ENCODE results near the gene PRAF2.

The PRAF2 gene, protein sequence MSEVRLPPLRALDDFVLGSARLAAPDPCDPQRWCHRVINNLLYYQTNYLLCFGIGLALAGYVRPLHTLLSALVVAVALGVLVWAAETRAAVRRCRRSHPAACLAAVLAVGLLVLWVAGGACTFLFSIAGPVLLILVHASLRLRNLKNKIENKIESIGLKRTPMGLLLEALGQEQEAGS

DNA sequence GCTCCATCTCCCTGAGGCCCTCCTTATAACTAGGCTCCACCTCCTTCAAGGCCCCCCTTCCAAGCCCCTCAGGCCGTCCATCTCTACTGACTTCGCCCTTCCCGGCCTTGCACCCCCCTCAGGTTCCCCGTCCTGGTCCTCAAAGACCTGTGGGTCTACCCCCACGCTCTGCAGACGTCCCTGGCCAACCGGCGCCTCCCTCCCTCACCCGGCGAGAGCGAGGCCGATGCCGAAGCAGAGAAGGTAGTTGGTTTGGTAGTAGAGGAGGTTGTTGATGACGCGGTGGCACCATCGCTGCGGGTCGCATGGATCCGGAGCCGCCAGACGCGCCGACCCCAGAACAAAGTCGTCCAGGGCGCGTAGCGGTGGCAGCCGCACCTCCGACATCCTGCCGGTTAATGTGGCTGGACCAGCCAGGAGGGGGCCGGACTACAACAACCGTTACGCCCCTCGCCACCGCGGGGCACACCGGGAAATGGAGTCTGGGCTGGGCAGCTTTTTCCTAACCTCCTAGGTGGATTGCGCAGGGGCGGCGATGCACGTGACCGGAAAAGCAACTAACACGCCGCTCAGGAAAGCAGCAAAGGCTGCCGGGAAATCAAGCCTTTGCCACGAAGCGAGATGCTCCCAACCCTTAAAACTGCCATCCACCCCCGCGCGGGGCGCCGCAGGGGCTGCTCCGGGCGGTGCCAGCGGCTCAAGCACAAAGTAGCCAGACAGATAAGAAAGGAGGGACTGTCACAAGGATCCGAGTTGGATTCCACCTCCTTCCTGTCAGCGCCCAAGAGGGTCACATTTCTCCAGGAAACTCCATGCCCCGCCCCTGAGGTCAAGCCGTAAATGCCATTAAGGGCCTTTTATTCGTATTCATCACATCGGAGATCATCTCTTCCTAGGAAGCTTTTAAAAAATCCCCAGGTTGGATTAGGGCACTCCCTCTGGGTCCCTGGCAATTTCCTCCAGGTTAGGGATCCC is at the start of gene PRAF2:
TSS of gene PRAF2 (minus strand) at position 402 of the 975 bp plus-strand sequence. CDS start at position 387, 15 bp downstream.
- peak; percentile 76 for DNase-seq

DNA sequence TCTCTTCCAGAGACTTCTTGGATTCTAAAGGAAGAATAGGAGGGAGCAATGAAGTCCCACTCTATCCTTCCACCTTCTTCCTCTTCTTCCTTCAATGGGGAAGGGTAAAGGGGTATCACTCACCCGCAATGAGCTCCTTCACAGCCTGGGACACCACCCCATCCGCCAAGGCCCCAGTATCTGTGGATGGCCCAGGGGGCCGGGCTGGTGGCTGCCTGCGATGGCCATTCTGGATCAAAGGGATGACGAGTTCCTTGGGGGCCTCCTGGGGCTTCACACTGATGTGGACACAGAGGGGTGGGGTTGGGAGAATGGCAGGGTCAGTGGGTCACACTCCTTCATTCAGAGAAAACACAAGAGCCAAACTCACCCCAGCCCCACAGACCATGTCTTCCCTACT is 48.7 kb upstream of the PRAF2 start:
- DNase-seq = no peak

DNA sequence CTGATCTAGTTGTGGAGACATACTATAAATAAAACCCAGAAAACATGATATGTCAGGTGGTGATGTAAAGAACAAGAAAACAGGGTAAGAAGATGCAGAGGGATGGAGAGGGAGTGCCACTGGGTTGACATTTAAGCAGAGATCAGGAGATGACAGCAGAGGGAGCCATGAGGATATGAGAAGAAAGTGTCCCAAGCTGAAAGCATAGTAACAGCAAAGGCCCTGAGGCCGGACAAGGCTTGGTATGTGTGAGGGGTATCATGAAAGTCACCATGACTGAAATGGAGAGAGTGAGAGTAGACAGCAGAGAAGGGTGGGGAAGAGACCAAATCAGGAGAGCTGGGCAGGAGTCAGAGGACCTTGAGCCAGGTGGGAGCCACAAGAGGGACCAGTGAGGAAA is 46.3 kb upstream of the PRAF2 start:
- DNase-seq = no peak

DNA sequence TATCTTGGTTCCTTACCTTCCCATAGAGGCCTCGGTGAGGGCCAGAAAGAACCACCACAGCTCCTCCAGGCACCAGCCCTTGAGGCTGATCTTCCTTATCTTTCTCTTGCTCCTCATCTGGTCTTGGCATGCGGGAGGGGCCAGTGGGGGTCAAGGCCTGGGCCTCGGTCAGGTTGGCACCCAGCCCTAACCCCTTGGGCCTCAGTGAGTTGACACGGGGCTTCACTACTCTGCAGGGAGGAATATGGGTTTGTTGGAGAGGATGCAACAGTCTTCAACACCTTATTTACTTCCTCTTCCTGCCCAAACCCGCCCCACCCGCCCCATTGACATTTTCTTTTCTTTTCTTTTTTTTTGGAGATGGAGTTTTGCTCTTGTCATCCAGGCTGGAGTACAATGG is 43.8 kb upstream of the PRAF2 start:
- DNase-seq = no peak

DNA sequence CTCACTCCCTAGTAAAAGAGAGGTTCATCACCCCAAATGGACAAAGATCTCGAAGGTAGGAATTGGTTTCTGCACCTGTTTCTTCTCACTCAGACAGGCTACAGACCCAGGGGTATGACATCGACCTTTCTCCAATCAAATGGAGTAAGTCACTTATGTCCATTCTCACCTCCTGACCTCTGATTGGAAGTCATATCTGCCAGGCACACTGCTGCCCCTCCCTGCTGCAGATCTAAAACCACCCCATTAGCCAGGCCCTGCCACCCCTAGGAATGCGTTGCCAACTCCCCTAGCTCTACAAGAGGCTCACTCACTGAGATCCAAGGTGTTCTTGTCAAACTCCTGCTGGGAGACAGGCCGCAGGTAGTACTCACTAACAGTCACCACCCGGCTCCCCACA is 42.9 kb upstream of the PRAF2 start:
- no peak for DNase-seq

DNA sequence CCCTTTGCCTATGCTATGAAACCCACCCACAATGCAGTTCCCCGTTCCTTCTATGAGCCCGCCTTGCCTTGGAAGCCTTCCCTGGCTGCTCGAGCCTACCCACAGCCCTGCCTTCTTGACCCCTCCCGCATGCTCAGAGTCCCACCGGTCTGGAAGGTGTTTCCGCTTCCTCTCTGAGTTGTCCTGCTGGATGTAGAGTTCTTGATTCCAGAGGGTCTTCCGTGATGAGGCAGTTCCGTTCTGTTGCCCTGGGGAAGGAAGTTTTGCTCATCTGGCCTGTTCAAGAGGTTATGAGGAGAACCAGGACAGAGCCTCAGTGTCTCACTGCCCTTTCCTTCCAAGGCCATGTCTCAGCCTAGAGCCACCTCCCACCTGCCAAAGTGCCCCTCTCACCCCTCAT is 42.3 kb upstream of the PRAF2 start:
- no peak for DNase-seq

DNA sequence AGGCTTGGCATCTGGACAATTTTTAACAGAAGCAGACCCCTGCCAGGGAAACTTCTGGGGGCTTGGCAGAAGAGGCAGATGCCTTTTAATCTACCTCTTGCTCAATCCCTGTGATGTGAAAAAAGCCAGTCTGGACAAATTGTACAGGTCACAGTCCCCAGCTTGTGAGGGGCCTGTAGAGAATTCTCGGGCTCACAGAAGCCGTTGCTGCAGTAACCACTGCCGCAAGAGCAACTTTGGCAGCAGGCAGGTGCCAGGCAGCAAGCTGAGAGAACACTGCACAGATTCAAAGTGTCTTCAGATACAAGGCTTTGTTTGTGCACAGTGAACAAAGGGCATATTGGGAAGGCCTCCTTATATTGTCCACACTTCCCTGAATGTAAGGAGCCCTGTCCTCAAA is 38.0 kb upstream of the PRAF2 start:
- DNase-seq = no peak

DNA sequence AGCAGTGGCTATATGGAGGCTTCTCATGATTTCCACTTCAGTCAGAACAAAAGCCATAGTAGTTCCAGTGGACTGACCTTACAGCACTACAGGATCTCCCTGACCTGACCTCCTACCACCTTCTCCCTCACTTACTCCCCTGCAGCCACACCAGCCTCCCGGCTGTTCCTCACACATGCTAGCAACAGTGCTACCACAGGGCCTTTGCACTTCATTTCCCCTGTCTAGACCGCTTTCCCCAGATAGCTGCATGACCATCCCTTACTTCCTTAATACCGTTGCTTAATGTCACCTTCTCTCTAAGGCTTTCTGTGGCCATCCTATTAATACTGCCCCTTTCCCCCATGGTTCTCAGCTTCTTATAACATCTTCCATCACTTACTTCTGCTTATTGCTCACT is 36.6 kb upstream of the PRAF2 start:
- DNase-seq = no peak

DNA sequence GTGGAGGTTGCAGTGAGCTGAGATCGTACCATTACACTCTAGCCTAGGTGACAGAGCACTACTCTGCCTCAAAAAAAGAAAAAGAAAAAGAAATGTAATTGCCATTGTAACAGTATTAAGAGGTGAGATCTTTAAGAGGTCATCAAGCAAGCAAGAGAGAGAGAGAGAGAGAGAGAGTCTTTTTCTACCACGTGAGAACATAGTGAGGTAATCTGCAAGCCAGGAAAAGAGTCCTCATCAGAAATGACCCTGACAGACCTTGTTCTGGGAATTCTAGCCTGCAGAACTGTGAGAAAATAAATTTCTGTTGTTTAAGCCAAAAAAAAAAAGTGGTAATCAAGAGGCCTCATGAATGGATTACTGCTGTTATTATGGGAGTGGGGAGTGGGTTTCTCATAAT is 34.8 kb upstream of the PRAF2 start:
- no peak for DNase-seq

DNA sequence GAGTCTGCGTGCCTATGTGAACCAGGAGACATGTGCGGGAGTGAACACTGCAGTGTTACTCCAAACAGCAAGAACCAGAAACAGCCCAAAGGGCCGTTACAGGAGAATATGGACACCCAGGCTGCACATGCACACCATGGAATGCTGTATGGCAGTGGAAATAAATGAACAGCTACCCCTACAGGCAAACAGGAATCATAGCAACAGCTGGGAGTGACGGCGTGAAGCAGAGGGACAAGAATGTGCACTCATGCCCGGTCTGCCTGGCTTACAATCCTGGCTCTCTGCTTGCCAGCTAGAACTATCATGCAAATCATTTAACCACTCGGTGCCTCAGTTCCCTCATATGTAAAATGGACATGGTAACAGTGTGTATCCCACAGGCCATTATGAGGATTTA is 33.1 kb upstream of the PRAF2 start:
- no peak for DNase-seq

DNA sequence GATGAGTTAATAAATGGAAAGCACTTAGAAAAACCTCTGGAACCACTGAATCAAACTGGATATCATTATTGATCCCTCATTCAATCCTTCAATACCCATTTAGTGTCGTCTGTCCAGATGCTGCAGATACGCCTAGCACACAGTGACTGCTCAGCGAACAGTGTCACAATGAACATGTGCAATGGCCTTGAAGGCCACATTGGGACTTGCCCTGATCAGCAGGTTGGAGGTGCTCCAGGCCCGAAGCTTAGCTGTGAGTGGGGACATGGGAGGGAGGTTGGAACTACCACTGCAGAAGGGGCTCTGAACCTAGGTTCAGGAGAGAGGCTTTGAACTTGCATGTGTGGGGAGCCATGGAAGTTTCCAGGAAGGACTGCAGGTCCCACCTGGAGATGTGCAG is 32.5 kb upstream of the PRAF2 start:
- no peak for DNase-seq

DNA sequence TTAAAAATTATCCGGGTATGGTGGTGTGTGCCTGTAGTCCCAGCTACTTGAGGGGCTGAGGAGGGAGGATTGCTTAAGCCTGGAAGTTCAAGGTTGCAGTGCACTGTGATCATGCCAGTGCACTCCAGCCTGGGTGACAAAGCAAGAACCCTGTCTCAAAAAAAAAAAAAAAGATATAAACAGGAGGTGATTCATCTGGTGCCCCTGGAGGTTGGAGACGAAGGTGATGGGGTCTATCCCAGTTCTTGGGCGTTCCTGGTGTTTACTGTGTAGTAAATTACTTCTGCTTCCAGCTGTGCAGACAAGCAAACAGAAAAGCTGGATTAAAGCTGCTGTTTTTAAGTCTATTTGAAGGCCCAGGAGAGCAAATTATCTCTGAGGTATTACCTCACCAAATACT is 29.8 kb upstream of the PRAF2 start:
- no peak for DNase-seq

DNA sequence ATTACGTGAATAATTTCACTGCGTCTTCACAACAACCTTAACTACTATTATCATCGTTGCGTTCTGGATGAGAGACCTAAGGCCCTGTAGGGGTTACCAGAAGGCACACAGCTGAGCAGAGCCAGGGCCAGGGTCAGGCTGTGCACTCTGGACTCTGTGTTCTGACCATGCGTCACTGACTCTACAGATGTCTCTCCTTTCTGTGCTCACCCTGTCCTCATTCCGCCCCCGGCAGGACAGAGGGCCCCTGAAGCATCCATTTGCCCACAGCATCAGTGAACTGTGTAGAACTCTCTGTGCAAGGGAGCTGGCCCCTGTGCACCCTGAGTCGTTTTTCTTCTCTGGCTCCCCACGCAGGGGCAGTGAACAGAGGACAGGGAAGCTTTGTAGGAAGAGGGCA is 28.4 kb upstream of the PRAF2 start:
- DNase-seq = no peak

DNA sequence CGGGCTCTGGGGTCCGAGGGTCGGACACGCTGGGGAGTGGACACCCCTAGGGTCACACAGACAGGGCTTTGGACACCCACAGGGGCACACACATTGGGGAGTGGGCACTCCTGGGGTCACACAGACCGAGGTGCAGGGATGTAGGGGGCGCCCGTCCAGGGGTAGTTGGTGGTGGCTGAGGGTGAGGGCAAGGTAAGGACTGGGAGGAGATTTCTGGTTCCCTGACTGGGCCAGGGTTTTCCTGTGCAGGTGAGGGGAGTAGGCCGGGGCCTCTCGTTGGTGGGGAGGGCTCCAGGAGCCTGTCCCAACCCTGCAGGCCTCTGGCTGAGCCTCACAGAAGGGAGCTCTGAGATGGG is 27.8 kb upstream of the PRAF2 start:
- no peak for DNase-seq

DNA sequence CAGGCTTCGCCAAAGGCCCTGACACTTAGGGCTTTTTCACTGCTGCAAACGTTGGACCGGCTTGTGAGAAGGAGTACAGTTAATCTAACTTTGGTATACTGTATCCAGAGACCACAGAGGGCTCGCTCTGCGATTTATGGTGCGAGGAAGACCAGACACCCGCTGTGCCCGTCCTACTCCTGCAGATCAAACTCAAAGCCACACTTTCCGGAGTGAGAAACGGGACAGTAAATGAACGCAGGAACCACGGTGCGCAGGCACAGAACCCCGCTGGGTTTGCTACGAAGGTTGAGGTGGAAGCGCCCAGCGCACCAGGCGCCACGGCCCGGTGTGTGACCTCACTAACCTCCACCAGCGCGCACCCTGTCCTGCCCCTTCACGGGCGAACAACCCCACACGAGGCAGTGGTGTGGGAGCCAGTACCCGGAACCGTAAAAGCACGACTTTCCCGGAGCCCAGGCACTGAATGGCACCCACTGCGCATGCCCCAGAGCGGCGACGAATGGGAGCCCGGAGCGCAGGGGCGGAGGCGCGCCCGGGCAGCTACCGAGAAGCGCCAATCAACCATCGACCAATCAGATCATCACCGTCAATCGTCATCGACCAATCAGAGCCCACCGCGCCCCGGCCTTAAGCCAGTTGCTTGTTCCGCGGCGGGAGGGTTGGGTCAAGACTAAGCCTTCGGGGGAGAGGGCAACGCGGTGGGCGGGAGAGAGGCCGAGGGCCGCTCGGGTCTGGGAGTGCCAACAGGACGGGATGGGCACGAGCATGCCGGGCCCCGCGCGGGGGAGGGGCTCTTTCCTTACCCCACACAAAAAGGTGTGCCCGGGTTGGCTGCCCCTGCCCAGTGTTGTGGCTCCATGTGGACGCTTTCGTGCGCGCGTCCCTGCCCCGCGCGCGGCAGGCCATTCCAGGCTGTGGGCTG is 27.2 kb upstream of the PRAF2 start:
- DNase-seq = peak; percentile 79

DNA sequence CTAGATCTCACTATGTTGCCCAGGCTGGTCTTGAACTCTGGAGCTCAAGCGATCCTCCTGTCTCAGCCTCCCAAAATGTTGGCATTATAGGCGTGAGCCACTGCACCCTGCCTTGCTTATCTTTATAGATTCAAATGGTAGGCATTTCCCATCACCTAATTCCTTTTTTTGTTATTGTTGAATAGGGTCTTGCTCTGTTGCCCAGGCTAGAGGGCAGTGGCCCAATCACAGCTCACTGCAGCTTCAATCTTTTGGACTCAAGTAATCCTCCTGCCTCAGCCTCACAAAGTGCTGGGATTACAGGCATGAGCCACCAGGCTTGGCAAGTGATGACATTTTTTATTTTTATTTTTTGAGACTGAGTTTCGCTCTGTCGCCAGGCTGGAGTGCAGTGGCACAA is 22.6 kb upstream of the PRAF2 start:
- no peak for DNase-seq

DNA sequence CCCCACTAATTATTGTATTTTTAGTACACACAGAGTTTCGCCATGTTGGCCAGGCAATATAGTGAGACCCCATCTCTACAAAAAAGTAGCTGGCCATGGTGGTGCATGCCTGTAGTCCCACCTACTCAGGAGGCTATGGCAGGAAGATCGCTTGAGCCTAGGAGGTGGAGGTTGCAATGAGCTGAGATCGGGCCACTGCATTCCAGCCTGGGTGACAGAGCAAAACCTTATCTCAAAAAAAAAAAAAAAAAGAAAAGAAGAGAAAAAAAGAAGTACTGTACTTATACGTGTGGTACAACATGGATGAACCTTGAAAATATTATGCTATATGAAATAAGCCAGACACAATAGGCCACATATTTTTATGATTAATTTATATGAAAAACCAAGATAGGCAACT is 15.8 kb upstream of the PRAF2 start:
- DNase-seq = no peak

DNA sequence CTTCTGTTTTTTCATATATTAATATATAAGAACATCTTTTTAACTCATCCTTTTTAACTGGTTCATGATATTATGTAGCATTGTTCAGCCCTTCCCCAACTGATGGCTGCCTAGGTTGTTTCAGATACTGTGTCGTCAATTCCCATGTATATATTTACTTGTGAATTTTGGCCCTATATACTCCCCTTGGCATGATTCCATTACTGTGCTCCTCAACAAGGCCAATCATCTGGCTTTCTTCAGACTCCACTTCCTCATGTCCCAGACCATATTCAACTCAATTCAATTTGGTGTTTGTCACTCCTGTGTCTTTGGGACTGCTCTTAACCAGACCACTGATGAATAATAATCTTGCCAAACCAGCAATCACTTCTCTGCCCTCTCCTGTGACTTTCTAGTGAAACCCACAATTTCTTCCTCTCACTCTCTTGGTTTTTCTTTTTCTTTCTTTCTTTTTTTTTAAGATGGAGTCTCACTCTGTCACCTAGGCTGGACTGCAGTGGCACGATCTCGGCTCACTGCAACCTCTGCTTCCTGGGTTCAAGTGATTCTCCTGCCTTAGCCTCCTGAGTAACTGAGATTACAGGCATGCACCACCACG is 8.6 kb upstream of the PRAF2 start:
- no peak for DNase-seq

DNA sequence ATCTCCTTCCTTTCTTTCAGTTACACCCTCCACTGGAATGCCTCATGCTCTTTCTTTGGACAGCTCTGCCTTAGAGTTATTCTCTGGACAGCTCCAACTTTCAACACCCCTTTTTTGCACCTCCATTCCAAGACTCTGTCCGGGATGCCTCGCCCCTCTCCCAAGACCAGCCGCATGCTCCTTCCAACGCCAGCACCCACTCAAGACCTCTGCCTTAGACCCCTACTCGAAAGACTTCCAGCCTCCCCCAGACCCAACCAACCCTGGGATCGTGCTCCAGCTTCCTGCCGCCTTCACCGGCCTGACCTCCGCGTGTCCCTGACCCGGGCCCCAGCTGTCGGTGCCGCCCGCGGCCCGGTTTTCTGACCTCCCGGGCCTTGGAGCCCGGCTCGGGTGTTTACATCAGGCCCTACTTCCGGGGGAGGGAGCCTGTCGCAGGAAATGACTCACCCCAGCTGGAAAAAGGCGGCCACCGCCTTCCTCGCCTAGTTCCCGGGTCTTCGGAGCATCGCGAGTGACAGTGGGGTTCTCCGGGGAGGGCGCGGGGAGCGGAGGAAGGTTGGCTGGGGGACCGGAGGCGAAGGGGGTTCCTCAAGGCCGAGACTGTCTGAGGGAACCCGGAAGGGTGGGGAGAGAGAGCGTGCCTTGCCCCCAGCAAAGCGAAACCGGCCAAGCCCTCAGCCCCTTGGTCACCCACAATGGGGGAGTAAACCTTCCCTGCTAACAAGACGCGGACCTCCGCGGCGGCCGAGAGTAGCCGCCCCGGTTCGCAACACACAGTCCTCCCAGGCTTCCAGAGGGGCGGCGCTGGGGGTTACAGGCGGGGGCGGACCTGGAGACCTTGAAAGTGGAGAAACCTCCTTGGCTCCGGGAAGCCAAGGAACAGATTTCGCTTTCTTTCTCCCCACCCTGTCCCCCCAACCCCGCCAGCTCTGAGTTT is 6.0 kb upstream of the PRAF2 start, which contains the start of gene WDR45:
TSS of gene WDR45 (minus strand) at position 399 of the 940 bp plus-strand sequence. CDS start 1,792 bp downstream, outside the sequence.
- DNase-seq = peak; percentile 21

DNA sequence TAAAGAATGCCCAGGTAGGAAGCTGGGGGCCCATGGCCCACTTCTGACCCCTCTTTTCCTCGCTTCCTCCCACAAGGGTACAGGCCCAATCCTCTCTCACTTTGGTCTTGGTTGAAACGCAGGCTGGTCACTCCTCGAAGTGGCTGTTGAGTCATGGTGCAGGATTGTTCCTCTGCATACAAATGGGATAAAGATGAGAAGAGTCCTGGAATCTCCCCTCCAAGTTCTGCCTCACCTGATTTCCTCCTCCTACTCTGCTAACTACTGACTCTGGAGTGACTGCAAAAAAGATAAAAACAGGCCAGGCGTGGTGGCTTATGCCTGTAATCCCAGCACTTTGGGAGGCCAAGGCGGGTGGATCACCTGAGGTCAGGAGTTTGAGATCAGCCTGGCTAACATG is 4.1 kb upstream of the PRAF2 start:
- no peak for DNase-seq

DNA sequence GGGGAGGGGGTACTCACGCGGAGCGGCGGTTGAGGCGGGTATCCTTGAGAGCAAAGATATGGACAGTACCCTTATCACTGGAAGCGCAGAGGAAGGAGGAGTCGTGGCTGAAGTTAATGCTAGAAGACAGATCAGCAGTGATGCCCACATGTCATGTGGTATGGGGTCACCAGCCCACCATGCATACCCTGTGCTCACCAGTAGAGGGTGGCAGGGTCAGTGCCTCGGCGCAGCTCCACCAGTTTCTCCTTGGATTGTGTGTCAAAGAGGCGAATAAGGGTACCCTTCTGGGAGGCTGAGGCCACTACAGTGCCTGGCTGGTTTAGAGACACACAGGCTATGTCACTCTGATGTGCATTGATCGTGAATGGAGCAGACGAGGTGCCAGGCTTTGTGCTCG is 1.5 kb upstream of the PRAF2 start:
- DNase-seq = no peak

DNA sequence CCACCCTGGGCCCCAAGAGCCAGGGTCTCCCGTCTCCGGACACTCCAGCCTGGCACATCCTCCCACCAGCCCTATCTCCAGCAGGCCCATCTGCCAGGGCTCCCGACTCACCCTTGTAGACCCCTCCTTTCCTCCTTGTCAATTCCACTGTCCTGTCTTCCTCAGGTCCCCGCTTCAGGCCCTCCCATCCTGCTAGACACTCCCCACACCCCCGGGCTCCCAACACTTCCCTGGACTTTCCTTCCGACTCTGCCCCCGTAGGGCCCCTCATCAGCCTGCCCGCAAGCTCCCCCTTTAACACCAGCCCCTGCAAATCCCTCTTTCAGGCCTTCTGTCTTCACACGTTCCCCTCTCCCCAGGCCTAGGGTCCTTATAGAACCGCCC is 1.1 kb downstream of the PRAF2 start:
- no peak for DNase-seq
